Left hindlimb (tissue), 1 donor: ENCODE measurements around the gene LY9.

Source experiments
- DNase-seq: peaks from one replicate; pipeline ENCODE4 v3.0.0-alpha.2; 2018

Gene LY9

DNA sequence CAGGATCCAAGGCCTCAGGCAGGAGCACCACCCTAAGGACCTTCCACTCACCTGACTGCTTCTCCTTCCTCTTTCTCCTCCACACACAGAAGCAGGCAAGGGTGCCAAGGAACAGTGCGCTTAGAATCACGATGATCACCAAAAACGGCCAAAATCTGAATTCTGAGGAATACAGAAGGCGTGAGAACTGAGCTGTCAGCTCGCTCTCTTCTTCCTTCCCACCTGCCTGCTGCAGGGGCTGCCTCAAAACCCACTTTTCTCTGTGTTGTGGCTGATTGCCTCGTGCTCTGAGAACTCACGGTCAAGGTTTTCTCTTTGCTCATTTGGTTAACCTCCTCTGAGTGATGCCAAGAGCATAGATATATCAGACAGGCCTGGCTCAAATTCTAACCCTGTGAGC, 42.9 kb downstream of the LY9 start:
- DNase-seq = no peak

DNA sequence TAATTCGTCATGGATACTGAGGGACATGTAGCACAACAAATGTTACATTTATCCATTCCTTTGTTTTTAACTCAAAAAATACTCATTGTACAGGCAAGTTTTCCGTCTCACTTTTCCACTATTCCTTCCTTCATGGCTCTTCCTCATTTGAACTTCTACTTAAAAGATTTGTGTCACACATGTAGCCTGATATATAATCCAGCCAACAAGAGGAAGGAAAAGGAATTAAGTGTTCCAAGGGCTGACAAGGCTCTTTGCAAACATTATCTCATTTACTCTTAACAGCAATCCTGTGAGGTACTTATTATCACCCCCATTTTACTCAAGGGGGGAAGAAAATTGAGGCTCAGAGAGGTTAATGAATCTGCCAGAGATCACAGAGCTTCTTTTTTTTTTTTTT, 43.8 kb downstream of the LY9 start:
- no peak for DNase-seq

DNA sequence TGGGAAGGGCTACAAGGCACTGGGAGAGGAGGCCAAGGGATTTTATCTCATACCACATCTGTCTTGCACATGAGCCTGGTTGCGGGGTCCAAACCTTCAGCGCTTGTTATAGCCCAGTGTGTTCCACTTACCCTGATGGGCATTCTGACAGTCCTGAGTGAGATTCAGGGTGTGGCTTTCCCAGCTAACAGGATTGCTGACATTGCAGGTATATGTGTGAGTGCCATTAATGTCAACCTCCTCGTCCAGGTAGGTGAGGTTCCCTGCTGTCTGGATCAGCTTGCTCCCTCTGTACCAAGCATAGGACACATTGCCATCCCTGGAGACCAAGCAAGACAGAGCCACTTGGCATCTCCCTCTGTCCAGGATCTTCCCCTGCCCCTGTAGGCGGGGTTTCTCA, 45.1 kb downstream of the LY9 start:
- no peak for DNase-seq

DNA sequence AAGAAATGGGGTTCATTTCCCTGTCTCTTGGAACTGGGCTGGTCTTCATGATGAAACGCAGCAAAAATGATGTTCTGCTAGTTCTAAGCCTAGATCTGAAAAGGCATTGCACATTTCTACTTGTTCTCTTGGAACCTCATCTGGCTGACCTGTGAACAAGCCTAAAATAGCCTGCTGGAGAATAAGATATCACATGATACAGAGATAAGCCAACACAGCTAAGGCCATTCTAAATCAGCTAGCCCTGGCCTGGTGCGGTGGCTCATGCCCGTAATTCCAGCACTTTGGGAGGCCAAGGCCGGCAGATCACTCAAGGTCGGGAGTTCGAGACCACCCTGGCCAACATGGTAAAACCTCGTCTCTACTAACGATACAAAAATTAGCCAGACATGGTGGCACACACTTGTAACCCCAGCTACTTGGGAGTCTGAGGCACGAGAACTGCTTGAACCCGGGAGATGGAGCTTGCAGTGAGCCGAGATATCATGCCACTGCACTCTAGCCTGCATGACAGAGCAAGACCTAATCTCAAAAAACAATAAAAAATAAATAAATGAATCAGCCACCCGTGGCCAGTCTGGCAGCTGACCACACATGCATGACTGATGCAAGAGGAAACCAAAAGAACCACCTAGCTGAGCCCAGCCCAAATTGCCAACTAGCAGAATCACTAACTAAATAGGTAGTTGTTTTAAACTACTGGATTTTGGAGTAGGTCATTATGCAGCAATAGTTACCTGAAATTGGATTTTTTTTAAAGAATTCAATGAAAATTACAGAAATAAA, 48.7 kb downstream of the LY9 start:
- no peak for DNase-seq

DNA sequence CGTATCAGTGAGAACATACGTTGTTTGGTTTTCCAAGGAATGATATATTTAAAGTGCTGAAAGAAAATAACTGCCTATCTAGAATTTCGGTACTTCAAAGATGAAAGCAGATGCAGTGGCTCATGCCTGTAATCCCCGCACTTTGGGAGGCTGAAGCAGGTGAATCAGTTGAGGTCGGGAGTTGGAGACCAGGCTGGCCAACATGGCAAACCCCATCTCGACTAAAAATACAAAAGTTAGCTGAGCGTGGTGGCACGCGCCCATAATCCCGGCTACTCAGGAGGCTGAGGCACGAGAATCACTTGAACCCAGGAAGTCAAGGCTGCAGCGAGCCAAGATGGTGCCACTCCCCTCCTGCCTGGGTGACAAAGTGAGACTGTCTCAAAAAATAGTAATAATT, 50.3 kb downstream of the LY9 start:
- no peak for DNase-seq

DNA sequence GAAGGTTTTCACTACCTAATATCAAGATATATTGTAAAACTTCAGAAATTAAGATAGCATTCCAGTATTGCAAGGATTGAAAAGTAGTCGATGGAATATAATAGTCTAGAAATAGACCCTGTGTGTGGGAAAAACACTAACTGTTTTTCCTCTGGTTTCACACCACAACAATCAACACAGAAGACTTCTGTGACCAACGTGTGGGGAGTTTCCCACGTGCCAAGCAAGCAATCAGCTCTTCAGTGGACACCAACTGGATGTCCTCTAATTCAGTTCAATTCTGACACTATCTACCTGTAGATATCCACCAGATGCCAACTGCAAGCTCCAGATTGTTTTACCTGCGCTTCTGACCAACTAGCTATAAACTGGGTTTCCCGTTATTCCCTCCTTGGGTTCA, 54.6 kb downstream of the LY9 start:
- DNase-seq = no peak

DNA sequence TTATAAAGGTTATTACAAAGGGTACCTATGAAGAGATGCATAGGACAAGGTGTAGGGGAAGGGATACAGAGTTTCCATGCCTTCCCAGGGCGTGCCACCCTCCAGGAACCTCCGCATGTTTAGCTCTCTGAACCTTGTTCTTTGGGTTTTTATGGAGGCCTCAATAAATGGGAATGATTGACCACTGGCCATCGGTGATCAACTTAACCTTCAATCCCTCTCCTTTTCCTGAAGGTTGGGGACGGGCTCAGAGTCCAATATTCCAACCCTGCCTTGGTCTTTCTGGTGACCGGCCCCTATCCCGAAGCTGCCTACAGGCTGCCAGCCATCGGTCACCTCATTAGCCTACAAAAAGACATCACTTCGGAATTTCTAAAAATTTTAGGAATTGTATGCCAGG, 55.0 kb downstream of the LY9 start:
- no peak for DNase-seq

DNA sequence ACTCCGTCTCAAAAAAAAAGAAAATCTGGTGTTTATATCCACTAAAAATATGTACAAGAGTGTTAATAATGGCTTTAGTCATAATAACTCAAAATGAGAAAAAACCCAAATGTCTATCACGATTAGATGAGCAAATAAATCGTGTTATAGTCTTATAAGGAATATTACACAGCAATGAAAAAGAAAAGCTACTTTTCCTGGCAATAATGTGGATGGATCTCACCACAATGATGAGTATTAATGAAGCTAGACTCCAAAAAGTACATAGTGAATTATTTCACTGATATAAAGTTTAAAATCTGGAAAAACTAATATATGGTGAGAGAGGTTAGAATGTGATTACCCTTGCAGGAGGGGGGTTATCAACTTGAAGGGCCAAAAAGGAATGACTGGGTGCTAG, 57.0 kb downstream of the LY9 start:
- DNase-seq = no peak

DNA sequence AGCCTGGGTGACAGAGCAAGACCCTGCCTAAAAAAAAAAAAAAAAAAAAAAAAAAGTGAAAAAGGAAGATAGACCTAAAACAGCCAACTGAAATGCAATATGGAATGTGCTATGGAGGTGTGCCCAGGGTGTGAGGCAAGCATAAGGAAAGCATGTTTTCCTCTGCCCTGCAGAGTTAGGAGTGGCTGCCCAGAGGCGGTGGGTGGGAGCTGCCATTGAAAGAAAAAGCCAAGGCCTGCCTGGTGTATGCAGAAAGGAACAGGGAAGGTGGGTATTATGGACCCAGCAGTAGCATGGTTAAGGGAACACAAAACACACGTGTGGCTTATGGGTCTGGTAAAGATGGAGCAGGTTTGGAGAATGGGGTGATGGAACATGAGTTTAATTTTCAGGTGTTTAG, 57.8 kb downstream of the LY9 start:
- no peak for DNase-seq

DNA sequence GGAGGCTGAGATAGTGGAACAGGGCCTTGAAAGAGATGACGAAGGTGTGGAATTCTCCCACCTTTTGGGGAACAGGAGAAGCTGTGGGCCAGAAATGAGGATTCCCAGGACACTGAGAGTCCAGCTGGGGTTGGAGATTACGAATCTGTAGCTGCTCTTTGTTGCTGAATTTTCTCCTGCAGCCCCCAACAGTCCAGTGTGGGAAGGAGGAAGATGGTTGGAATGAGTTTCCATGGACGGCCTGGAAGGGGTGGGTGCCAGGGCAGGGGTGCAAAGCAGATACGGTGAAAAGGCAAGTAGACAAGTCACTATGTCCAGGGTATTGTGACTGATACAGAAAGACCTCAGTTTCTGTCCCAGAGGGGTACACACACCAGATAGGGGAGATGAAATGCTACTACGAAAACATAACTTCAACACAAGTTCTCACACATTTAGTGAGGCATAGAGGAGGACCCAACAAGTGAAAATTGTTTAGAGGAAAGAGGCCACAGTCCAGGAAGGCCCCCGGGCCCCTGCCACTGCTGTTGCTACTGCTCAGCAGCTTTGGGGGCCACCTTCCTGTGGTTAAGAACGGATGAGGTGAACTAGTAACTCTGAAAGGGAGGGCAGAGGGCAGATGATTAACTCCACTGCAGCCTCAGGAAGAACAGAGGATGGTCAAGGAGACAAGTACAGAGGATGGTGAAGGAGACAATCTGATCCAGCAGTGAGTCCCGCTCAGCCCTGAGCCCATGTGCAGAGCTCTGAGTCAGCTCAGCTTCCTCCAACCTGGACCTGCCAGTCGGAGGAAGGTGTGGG, 59.4 kb downstream of the LY9 start:
- no peak for DNase-seq

DNA sequence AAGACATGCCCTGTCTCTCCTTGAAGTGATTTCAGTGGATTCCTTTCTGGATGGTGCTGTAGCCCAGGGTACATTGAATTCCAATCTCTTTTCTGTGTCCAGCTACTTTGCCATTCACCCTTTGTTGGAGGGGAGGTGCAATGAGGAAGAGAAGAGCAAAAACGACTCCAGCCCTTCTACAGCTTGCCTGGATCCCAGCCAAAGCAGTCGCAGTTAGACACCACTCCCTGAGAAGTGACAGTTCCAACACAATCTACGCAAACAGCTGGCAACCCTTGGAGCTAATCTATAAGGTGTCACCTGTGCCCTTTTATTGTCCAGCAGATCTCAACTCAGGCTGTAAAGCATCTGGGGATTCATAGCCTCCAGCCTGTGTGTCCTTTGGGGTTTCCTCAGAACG, 62.1 kb downstream of the LY9 start:
- DNase-seq = no peak

DNA sequence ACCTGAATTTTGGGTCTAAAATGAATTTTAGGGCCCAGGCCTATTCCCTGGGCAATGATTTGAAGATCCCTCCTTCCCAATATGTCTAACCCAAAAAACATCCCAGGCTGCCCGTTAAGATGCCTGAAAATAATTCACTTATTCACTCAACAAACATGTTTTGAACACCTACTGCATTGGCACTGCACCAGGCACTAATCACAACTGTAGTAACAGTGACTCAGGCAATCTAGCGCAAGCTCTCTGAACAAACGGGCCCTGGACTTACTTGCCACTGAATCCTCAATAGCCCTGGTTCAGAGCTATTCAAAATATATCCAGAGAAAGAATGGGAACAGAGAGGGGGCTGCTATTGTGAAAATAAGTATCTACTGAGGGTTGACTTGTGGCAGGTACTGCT, 62.5 kb downstream of the LY9 start:
- no peak for DNase-seq

DNA sequence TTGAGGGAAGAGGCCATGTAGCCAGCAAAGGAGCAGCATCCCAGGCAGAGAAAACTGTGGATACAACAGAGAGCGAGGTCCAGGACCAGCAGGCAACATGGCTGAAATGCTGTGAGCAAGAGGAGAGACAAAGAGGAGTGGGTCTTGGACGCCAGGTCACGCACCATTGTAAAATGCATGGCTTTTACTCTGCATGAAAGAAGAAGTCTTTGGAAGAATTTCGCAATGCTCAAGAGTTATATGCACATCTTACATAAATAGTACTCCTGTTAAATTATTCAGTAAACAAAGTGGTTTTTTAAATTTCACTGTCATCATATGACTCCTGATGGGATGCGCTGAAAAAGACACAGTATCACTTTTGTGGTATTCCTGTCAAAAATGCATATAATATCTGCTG, 63.2 kb downstream of the LY9 start:
- DNase-seq = no peak

DNA sequence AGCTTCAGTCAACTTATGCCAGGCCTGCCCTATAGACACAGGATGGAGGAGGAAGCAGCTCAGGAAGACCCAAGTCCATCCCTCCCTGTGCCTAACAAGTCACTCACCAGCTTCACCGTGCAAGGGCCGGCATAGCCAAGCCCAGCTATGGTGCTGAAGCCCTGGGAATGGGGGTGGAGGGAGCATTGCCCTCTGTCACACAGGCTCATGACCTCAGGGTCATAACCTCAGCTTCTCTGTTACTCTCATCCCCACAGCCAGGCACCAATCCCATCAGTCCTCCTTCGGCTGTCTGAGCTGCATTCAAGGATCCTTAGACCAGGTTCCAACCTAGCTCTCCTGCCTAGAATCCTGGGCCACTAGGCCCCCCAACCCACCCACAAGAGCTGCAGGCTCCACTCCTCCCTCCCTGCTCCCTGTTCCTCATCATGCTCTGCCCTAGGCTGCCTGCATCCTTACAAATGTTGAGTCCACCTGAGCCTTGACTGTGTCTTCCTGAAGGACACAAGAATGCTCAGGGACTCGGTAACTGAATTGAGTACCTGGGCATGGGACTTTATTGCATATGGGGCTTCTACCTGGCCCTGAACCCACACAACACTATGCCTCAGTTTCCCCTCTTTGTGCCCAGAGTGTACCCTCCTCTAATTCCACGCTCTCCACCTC, 65.0 kb downstream of the LY9 start:
- no peak for DNase-seq

DNA sequence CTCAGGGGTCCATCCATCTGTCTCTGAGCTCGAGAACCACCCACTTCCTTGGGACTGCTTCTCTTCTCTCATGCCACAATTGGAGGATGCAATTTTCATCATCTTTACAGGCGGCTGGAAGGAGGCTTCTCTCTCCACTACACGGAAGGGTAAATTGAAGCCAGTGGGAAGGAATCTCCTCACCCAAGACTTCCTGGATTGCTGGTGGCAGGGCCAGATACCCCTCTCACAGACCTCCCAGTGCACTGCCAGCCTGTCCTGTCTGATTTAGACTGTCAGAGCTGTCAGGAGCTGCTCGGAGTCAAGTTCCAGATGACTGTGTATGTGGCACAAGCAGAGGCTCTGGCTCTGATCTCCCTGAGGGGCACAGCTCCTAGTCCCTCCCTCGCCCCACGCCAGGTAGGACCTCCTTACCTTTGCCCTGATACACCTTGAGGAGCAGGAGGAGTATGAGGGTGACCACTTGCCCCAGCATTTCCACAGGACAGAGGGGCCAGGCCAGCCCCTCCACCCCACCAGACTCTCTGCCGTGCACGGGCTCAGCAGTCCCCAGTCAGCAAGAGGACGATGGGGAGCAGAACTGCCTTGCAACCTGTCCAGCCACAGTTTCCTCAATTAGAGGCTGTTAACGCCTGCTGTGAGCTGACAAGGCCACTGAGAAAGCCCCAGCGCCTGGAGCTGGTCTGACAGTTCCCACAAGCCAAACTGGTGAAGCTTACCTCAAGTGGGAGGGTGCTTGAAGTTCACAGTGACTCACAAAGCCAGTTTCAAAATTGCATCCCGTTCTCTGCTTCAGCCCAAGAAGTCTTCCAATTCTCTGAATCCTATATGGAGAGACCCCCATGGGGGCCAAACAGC, 66.5 kb downstream of the LY9 start, which contains the start of gene CD244:
CD244 (minus strand) TSS at position 685 of the 858 bp plus-strand sequence; CDS start at position 475, 210 bp downstream.
- no peak for DNase-seq

DNA sequence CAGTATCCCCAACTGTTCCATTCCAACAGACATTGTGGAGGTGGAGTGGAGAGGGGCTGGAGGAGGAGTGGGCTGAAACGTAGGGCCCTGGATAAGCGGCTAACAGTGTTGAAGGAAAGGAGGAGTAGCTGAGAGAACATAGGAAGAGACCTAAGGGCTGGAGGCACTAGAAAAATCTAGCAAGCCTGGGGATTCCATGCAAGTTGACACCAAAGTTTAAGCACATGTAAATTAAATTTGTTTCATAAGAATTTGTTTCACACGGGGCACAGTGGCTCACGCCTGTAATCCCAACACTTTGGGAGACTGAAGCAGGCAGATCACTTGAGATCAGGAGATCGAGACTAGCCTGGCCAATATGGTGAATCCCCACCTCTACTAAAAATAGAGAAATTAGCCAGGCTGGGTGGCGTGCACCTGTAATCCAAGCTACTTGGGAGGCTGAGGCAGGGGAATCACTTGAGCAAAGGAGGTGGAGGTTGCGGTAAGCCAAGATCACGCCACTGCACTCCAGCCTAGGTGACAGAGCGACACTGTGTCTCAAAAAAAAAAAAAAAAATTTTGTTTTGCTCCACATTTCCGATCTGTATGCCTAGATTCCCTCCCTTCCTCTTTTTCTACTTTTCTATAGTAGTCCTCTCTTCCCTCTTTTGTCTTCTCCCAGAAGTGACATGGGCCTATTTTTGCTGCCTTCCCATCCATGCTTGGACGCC, 67.2 kb downstream of the LY9 start:
- no peak for DNase-seq

DNA sequence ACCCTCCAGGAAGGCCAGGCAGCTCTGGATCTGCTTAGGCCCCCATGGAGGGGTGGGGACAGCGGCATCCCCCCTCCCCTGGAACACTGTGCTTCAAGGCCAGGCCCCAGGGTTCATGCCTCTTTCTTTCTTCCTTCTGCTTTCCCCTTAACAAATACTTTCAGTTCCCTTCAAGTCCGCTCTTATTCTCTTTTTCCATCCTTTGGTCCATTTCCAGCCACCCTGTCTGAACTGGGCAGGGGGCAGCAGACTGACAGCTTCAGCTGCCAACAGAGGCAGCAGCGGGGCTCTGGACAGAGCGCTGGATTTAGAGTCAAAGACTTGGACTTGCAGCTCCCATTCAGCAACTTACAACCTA, 67.8 kb downstream of the LY9 start:
- no peak for DNase-seq

DNA sequence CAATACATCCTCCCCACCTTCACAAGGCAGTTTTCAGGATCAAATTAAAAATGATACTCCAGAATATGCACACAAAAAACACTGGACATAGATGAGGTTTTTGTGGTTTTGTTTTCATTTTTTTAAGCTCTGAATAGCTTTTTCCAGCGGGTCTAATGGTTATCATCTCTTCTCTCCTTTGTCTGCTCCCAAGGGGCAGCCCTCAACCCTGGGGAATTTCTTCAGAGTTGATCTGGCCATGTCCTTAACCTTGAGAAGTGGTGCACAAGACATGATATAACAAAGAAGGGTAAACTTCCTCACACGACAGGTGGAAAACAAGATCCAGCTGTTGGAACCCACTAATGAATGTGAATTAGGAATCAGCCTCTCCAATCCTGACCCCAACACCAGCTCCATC, 68.2 kb downstream of the LY9 start:
- no peak for DNase-seq

DNA sequence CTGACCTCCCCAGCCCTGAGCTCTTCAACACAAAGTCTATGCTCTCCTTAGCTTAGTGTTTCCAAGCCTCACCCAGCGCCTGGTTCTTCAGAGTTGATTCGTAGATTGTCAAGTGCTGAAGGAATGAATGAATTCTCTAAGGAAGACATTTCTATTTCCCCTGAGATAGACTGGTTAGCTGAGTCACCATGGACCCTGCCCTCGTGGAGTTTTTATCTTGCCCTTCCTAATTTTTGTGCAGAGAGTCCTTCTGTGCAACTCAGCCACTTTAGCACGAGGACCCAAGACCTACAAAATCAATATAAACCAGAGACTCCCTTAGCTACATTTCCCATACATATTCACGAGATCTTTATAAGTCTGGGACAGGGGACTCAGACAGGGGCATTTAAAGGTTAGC, 69.4 kb downstream of the LY9 start:
- DNase-seq = no peak

DNA sequence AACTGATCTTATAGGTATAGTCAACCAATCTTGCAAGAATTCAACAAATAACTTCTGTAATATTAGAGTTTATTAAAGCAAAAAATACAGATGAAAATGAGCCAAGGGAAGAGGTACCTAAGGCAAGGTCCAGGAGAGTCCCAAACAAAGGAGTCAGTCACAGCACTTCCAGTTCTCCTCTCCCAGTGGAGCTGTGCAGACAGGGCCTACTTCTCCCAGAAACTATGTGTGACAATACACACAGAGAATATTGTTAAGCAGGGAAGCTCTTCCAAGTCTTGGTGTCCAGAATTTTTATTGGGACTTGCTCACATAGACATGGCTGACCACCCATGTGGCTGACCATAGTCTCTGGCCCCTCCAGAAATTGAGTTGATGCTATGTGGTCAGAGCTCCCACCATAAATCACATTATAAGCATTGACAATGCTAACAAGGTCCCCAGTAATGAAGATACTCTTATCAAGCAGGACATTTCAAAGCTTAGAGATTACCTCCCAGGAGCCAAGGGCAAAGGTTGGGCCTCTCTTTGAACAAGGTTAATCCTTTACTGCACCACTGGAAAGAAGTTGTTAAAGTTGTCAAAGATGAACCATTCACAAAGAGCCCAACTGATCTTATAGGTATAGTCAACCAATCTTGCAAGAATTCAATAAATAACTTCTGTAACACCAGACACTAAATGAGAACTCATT, 70.2 kb downstream of the LY9 start:
- no peak for DNase-seq

DNA sequence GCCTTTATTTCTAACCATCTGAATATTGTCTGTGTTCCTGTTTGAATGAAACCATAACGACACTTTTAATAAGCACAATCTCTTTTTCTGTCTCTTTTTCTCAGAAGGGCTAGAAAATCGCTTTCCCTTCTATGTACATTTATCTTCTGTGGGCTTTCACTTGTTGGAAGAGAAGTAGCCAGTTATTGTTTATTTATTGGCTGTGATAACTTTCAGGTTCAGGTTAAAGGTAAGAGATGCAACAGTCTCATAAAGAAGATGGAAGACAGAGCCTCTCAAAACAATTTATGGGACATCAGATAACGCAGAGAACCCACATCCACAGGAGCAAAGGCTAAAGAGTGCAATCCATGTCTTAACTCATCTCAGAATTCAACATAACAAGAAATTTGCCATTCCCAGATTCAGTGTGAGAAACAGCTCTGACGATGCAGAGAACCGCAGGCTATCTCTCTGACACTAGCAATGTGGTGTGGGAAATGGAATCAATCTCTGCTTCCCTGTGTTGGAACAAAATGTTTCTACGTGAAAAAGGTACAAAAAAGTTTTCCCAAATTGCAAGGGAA, 70.8 kb downstream of the LY9 start:
- no peak for DNase-seq
